OCI-LY3 (cell line): Measurements from ENCODE around the gene MAIP1.

ENCODE experiments used
- H2AFZ ChIP-seq: fragments of 200-600, 300-600 bp; shearing (Covaris generic); 2 replicates; pipeline ENCODE4 v1.6.0; 2014; ENCODE audit warnings: antibody characterized with exemption, low read depth, low read length
- H3K27ac ChIP-seq: fragments of 200-600, 300-600 bp; sonication (generic); 2 replicates; pipeline ENCODE4 v1.5.1; 2014; ENCODE audit warnings: mild to moderate bottlenecking, low read length, moderate library complexity, mixed read lengths
- H3K27me3 ChIP-seq: fragments of 200-600, 300-600 bp; sonication (generic); 2 replicates; pipeline ENCODE4 v1.6.1; 2014; ENCODE audit warnings: low read depth, low read length, mixed read lengths
- H3K36me3 ChIP-seq: fragments of 200-600, 300-600 bp; sonication (generic); replicated peaks from 2 replicates; pipeline ENCODE3; 2014; ENCODE audit warnings: low read depth, low read length, mixed read lengths
- H3K4me1 ChIP-seq: fragments of 300-600, 200-600 bp; sonication (generic); 2 replicates; pipeline ENCODE4 v1.6.1; 2014; ENCODE audit warnings: low read length, mixed read lengths
- H3K4me2 ChIP-seq: fragments of 200-600, 300-600 bp; sonication (generic); 2 replicates; pipeline ENCODE4 v1.6.1; 2014; ENCODE audit warnings: low read length, mixed read lengths
- H3K4me3 ChIP-seq: fragments of 300-600, 200-600 bp; sonication (generic); 2 replicates; pipeline ENCODE4 v1.5.1; 2014; ENCODE audit warnings: antibody characterized with exemption, mild to moderate bottlenecking, low read length, moderate library complexity
- H3K79me2 ChIP-seq: fragments of 300-600, 200-600 bp; shearing (Covaris generic); 2 replicates; pipeline ENCODE4 v1.6.1; 2014; ENCODE audit warnings: mild to moderate bottlenecking, low read length, mixed read lengths
- H3K9ac ChIP-seq: fragments of 300-600, 200-600 bp; shearing (Covaris generic); 2 replicates; pipeline ENCODE4 v1.6.0; 2014; ENCODE audit warnings: mild to moderate bottlenecking, low read length, moderate library complexity
- H3K9me3 ChIP-seq: fragments of 200-600, 300-600 bp; shearing (Covaris generic); 2 replicates; pipeline ENCODE4 v1.6.1; 2014; ENCODE audit warnings: low read length, mixed read lengths; ENCODE audit not compliant: insufficient read depth
- H4K20me1 ChIP-seq: fragments of 200-600, 300-600 bp; sonication (generic); 2 replicates; pipeline ENCODE4 v1.6.1; 2016; ENCODE audit warnings: low read length, mixed read lengths; ENCODE audit not compliant: insufficient read depth
- CTCF ChIP-seq: fragments of 200-600, 300-600 bp; sonication (generic); IDR thresholded peaks from 2 replicates; pipeline ENCODE4 v1.5.1; 2014; ENCODE audit warnings: antibody characterized with exemption, low read length, low read depth
- EZH2phosphoT487 ChIP-seq: fragments of 200-600 bp; shearing (Covaris generic); IDR thresholded peaks from 2 replicates; pipeline ENCODE4 v1.6.1; 2018; ENCODE audit warnings: antibody characterized with exemption, mixed run types, low read depth

Gene MAIP1

GRCh38 chr2:199946196-199946595 lies 9.2 kb upstream of the MAIP1 start:
- Histone ChIP-seq H3K79me2 (peaks cover 13% of the 10 kb centered on the region; the same call in 1 of the 2 replicates), H3K36me3 (peaks cover 43% of the 10 kb centered on the region), H3K9ac (no peak overlapping the region), H4K20me1 (0 out of 2 replicates have a peak, but pooled peaks cover 3% of the 10 kb centered on the region), H2AFZ (no peak overlapping the region), H3K4me1 (no peaks in the 10 kb centered on the region), H3K9me3 (no peaks in the 10 kb centered on the region), H3K4me2 (no peak overlapping the region), H3K27ac (no peak overlapping the region), H3K4me3 (no peak overlapping the region), H3K27me3 (no peaks in the 10 kb centered on the region)
- no peak for TF ChIP-seq EZH2phosphoT487
- no peak for TF ChIP-seq CTCF

- Histone ChIP-seq H3K4me3 (no peak overlapping the region), H3K9ac (no peak overlapping the region), H3K27me3 (no peaks in the 10 kb centered on the region), H3K79me2 (peaks cover 13% of the 10 kb centered on the region; the same call in 1 of the 2 replicates), H3K36me3 (peaks cover 43% of the 10 kb centered on the region), H4K20me1 (0 out of 2 replicates have a peak, but pooled peaks cover 3% of the 10 kb centered on the region), H2AFZ (no peak overlapping the region), H3K27ac (no peak overlapping the region), H3K4me1 (no peaks in the 10 kb centered on the region), H3K4me2 (no peak overlapping the region), H3K9me3 (no peaks in the 10 kb centered on the region)
- TF ChIP-seq EZH2phosphoT487 (no peak), CTCF (no peak)
These were observed 8.5 kb upstream of the MAIP1 start for GRCh38 chr2:199946836-199947235.

- no peaks in the 10 kb centered on the region for H3K27me3 ChIP-seq
- H2AFZ ChIP-seq = no peak overlapping the region
- H4K20me1 ChIP-seq = no peaks in the 10 kb centered on the region
- H3K9ac ChIP-seq = no peak overlapping the region
- H3K4me1 ChIP-seq = peaks cover 15% of the 10 kb centered on the region
- H3K9me3 ChIP-seq = no peaks in the 10 kb centered on the region
- no peak for TF ChIP-seq EZH2phosphoT487
- TF ChIP-seq CTCF = no peak
- no peak overlapping the region for H3K27ac ChIP-seq
- no peak overlapping the region for H3K4me3 ChIP-seq
- H3K36me3 ChIP-seq = peaks cover 28% of the 10 kb centered on the region
- peaks cover 49% of the 10 kb centered on the region for H3K79me2 ChIP-seq
- no peak overlapping the region for H3K4me2 ChIP-seq
These were observed 5.0 kb upstream of the MAIP1 start for GRCh38 chr2:199950396-199950795.

GRCh38 chr2:199951023-199951422 lies 4.4 kb upstream of the MAIP1 start:
- Histone ChIP-seq H3K79me2 (peaks cover 55% of the 10 kb centered on the region), H3K36me3 (peaks cover 24% of the 10 kb centered on the region), H3K27me3 (no peaks in the 10 kb centered on the region), H4K20me1 (no peaks in the 10 kb centered on the region), H3K4me2 (no peak overlapping the region), H3K9me3 (no peaks in the 10 kb centered on the region), H2AFZ (no peak overlapping the region), H3K9ac (no peak overlapping the region), H3K4me1 (peaks cover 15% of the 10 kb centered on the region), H3K27ac (no peak overlapping the region), H3K4me3 (no peak overlapping the region)
- no peak for TF ChIP-seq CTCF
- no peak for TF ChIP-seq EZH2phosphoT487
